Measurements from ENCODE around the gene KCNK16. TPM values are rescaled to one million over a fixed set of nuclear protein-coding genes. Genes with fewer than 3 reads are reported as not detected.

Gene KCNK16
- total RNA-seq, 1 donor: not detected

- TF ChIP-seq CTCF (IDR thresholded peaks at IDR 0.05; ENCODE audit: insufficient read depth, low read depth, low read length): no peak
- DNase-seq (ENCODE audit: low read depth): no peak
- no peak overlapping the region for H3K4me3 ChIP-seq (ENCODE audit: low read depth, low read length)
Measured at GRCh38 chr6:39335780-39336545, 13.5 kb upstream of the KCNK16 start.

- DNase-seq (ENCODE audit: low read depth): no peak
- no peak overlapping the region for H3K4me3 ChIP-seq (ENCODE audit: low read depth, low read length)
- TF ChIP-seq CTCF (IDR thresholded peaks at IDR 0.05; ENCODE audit: insufficient read depth, low read depth, low read length): no peak
Measured at GRCh38 chr6:39333644-39334438, 11.3 kb upstream of the KCNK16 start.

- no peak overlapping the region for H3K4me3 ChIP-seq (ENCODE audit: low read depth, low read length)
- no peak for DNase-seq (ENCODE audit: low read depth)
- no peak for TF ChIP-seq CTCF (IDR thresholded peaks at IDR 0.05; ENCODE audit: insufficient read depth, low read depth, low read length)
Measured at GRCh38 chr6:39330476-39330875, 8.0 kb upstream of the KCNK16 start.

GRCh38 chr6:39330057-39330456 lies 7.6 kb upstream of the KCNK16 start:
- no peak for TF ChIP-seq CTCF (IDR thresholded peaks at IDR 0.05; ENCODE audit: insufficient read depth, low read depth, low read length)
- no peak overlapping the region for H3K4me3 ChIP-seq (ENCODE audit: low read depth, low read length)
- no peak for DNase-seq (ENCODE audit: low read depth)

- no peak for DNase-seq (ENCODE audit: low read depth)
- H3K4me3 ChIP-seq (ENCODE audit: low read depth, low read length): no peak overlapping the region
- TF ChIP-seq CTCF (IDR thresholded peaks at IDR 0.05; ENCODE audit: insufficient read depth, low read depth, low read length): no peak
Measured at GRCh38 chr6:39328066-39328465, 5.6 kb upstream of the KCNK16 start.

GRCh38 chr6:39327507-39327906 lies 5.0 kb upstream of the KCNK16 start:
- TF ChIP-seq CTCF (IDR thresholded peaks at IDR 0.05; ENCODE audit: insufficient read depth, low read depth, low read length): no peak
- no peak overlapping the region for H3K4me3 ChIP-seq (ENCODE audit: low read depth, low read length)
- no peak for DNase-seq (ENCODE audit: low read depth)

Data from fibroblast of villous mesenchyme (primary cell).